MCF 10A (cell line): ENCODE data around the gene CETP. TPM values are rescaled to one million over a fixed set of nuclear protein-coding genes. Genes with fewer than 3 reads are reported as not detected.

Experiments used
- BruUV-seq: library from RNA; stranded (reverse); fragments of 400-500 nt; replicated peaks from 2 replicates; lab custom pipeline; 2021; lab: Mats Ljungman, UMichigan
- CTCF ChIA-PET: fragments of 300-600 bp; sonication (Branson Sonifier 250); formaldehyde crosslinking; extraction: SDS; loops from one replicate; lab custom pipeline; 2021; ENCODE audit warnings: antibody characterized with exemption, inconsistent platforms; lab: Yijun Ruan, JAX
- POLR2A ChIA-PET: fragments of 300-600, 350-650 bp; sonication (Branson Sonifier 250); formaldehyde crosslinking; extraction: SDS; loops from one replicate; lab custom pipeline; 2020; ENCODE audit warnings: antibody characterized with exemption, inconsistent platforms; lab: Yijun Ruan, JAX
- DNase-seq: peaks from one replicate; pipeline ENCODE4 v3.0.0-alpha.2; 2018; ENCODE audit not compliant: unreplicated experiment
- H3K27ac Mint-ChIP-seq: one replicate; pipeline ENCODE4 v1.8.0; 2022; ENCODE audit warnings: mild to moderate bottlenecking, low read depth, mixed read lengths; ENCODE audit not compliant: unreplicated experiment
- H3K27me3 Mint-ChIP-seq: one replicate; pipeline ENCODE4 v1.8.0; 2022; ENCODE audit warnings: mixed read lengths; ENCODE audit not compliant: insufficient read depth, unreplicated experiment
- H3K36me3 Mint-ChIP-seq: one replicate; pipeline ENCODE4 v1.8.0; 2022; ENCODE audit warnings: mild to moderate bottlenecking, moderate library complexity, mixed read lengths; ENCODE audit not compliant: insufficient read depth, unreplicated experiment
- H3K4me1 Mint-ChIP-seq: one replicate; pipeline ENCODE4 v1.8.0; 2022; ENCODE audit warnings: mixed read lengths; ENCODE audit not compliant: insufficient read depth, unreplicated experiment
- H3K4me3 Mint-ChIP-seq: one replicate; pipeline ENCODE4 v1.8.0; 2022; ENCODE audit warnings: mild to moderate bottlenecking, moderate library complexity, mixed read lengths; ENCODE audit not compliant: unreplicated experiment
- H3K9me3 Mint-ChIP-seq: one replicate; pipeline ENCODE4 v1.8.0; 2022; ENCODE audit warnings: mixed read lengths; ENCODE audit not compliant: unreplicated experiment
- CTCF ChIP-seq: fragments of 200-600 bp; IDR thresholded peaks from one replicate; pipeline ENCODE4 v1.8.0; 2022; ENCODE audit warnings: antibody characterized with exemption, mild to moderate bottlenecking; ENCODE audit not compliant: unreplicated experiment
- intact Hi-C: fragments of 100-400 bp; cut with micrococcal nuclease; formaldehyde crosslinking; loops from 2 replicates; pipeline ENCODE4 v1.14.1; 2022
- total RNA-seq: library from RNA; stranded (reverse); gene quantifications from 2 replicates; pipeline ENCODE4 v1.2.3, GENCODE V29; 2022

Gene CETP
- total RNA-seq, 1 experiment from 2014 or later: not detected

- Mint-ChIP-seq H3K36me3 (no peaks in the 10 kb centered on the region), H3K4me1 (no peaks in the 10 kb centered on the region), H3K27ac (no peak overlapping the region), H3K9me3 (no peaks in the 10 kb centered on the region), H3K27me3 (no peaks in the 10 kb centered on the region), H3K4me3 (no peak overlapping the region)
- no peak for DNase-seq
- intact Hi-C loops: no loop called here
- TF ChIP-seq CTCF: no peak
- no TSS peak for BruUV-seq
- ChIA-PET CTCF (no interaction called here), POLR2A (no interaction called here)
Measured at GRCh38 chr16:57013902-57014301, 52.2 kb downstream of the CETP start.

- ChIA-PET CTCF (no interaction called here), POLR2A (interaction anchor here (0.8 kb wide), 1 partner anchor 11 kb away, joined by 3 read pairs; no protein-coding TSS in a partner anchor)
- Mint-ChIP-seq H3K9me3 (no peaks in the 10 kb centered on the region), H3K27me3 (no peaks in the 10 kb centered on the region), H3K27ac (no peak overlapping the region), H3K4me1 (no peaks in the 10 kb centered on the region), H3K36me3 (peaks cover 15% of the 10 kb centered on the region), H3K4me3 (no peak overlapping the region)
- BruUV-seq: no TSS peak
- DNase-seq: no peak
- intact Hi-C loops: no loop called here
- TF ChIP-seq CTCF: no peak
Measured at GRCh38 chr16:57016301-57016700, 54.6 kb downstream of the CETP start.

- Mint-ChIP-seq H3K9me3 (no peaks in the 10 kb centered on the region), H3K4me3 (no peak overlapping the region), H3K4me1 (no peaks in the 10 kb centered on the region), H3K27ac (no peak overlapping the region), H3K27me3 (no peaks in the 10 kb centered on the region), H3K36me3 (peaks cover 15% of the 10 kb centered on the region)
- CTCF ChIA-PET: no interaction called here
- no TSS peak for BruUV-seq
- no peak for TF ChIP-seq CTCF
- intact Hi-C loops: no loop called here
- POLR2A ChIA-PET: interaction anchor here (0.8 kb wide), 1 partner anchor 11 kb away, joined by 3 read pairs; no protein-coding TSS in a partner anchor
- DNase-seq: no peak
Measured at GRCh38 chr16:57016831-57017230, 55.1 kb downstream of the CETP start.

GRCh38 chr16:57017251-57017650, 55.5 kb downstream of the CETP start:
- ChIA-PET POLR2A (no interaction called here), CTCF (no interaction called here)
- no peak for TF ChIP-seq CTCF
- no peak for DNase-seq
- no TSS peak for BruUV-seq
- Mint-ChIP-seq H3K27ac (no peak overlapping the region), H3K4me1 (no peaks in the 10 kb centered on the region), H3K27me3 (no peaks in the 10 kb centered on the region), H3K9me3 (no peaks in the 10 kb centered on the region), H3K36me3 (peaks cover 15% of the 10 kb centered on the region), H3K4me3 (no peak overlapping the region)
- intact Hi-C loops: no loop called here
